Right lobe of liver (tissue), 4 donors: ENCODE data around the gene ABCB8.

Experiments
- CTCF ChIP-seq, 4 donors: fragments of 200-600 bp in 3 of 4; fragments of 450-650 bp in 1 of 4; IDR thresholded peaks; one replicate each; pipeline versions ENCODE4 v1.5.1 to v1.8.0; 2016 to 2022; ENCODE audit warnings: antibody characterized with exemption in 4 of 4, mild to moderate bottlenecking in 2 of 4
- POLR2A ChIP-seq: fragments of 450-650 bp; IDR thresholded peaks from one replicate; pipeline ENCODE4 v1.6.1; 2017; ENCODE audit warnings: antibody characterized with exemption, mild to moderate bottlenecking
- donor health status: DM: no; HTN: no; CAD: no.
- donor health status: DM: no; HTN: no; CAD: no.
- donor health status: DM: no; HTN: yes; CAD: no.

GRCh38 chr7:151015967-151016366 lies 12.3 kb upstream of the ABCB8 start:
- TF ChIP-seq CTCF (IDR thresholded peaks at IDR 0.05) (no peak), POLR2A (no peak)
